K562 (cell line): ENCODE measurements around the gene NFAM1. TPM values are rescaled to one million over a fixed set of nuclear protein-coding genes. Genes with fewer than 3 reads are reported as not detected.

ENCODE experiments used
- ATF1 ChIP-seq, 2 experiments: fragments of 450-650 bp in 1 of 2; IDR thresholded peaks; 2 replicates each; pipeline ENCODE4 v1.6.1; 2016; ENCODE audit warnings: missing compliant biosample characterization in 1 of 2, missing genetic modification characterization in 1 of 2
- ATF7 ChIP-seq: fragments of 450-650 bp; IDR thresholded peaks from 2 replicates; pipeline ENCODE4 v1.7.1; 2014; ENCODE audit warnings: mild to moderate bottlenecking, moderate library complexity
- CBFB ChIP-seq: sonication (generic); formaldehyde crosslinking; IDR thresholded peaks from 2 replicates; pipeline ENCODE4 v1.4.0; 2020; ENCODE audit warnings: mild to moderate bottlenecking, missing genetic modification reagents
- ERF ChIP-seq: fragments of 450-650 bp; formaldehyde crosslinking; IDR thresholded peaks from 2 replicates; pipeline ENCODE4 v1.4.0; 2020; ENCODE audit warnings: mild to moderate bottlenecking, mixed read lengths
- ESRRB ChIP-seq: fragments of 250-450 bp; sonication (Bioruptor Pico); IDR thresholded peaks from 2 replicates; pipeline ENCODE4 v1.5.0; 2020; ENCODE audit warnings: mild to moderate bottlenecking, moderate library complexity, borderline replicate concordance
- FOXP1 ChIP-seq: sonication (generic); formaldehyde crosslinking; IDR thresholded peaks from 2 replicates; pipeline ENCODE4 v1.8.0; 2022; ENCODE audit warnings: mild to moderate bottlenecking, missing genetic modification reagents
- L3MBTL2 ChIP-seq: fragments of 450-650 bp; IDR thresholded peaks from 2 replicates; pipeline ENCODE4 v1.6.1; 2016; ENCODE audit warnings: mild to moderate bottlenecking, moderate library complexity
- MAFG ChIP-seq: fragments of 450-650 bp; conservative IDR thresholded peaks from 2 replicates; pipeline ENCODE4 v1.6.1; 2016; ENCODE audit warnings: missing genetic modification characterization, missing compliant biosample characterization
- MTF1 ChIP-seq: fragments of 250-450 bp; sonication (Bioruptor Pico); IDR thresholded peaks from 2 replicates; pipeline ENCODE4 v1.9.0; 2021; ENCODE audit warnings: moderate library complexity, mild to moderate bottlenecking, inconsistent platforms, borderline replicate concordance
- NCOA4 ChIP-seq: fragments of 450-650 bp; IDR thresholded peaks from 2 replicates; pipeline ENCODE4 v1.6.1; 2018; ENCODE audit warnings: mild to moderate bottlenecking; ENCODE audit not compliant: partially characterized antibody
- POLR3G ChIP-seq: IDR thresholded peaks from 2 replicates; pipeline ENCODE4 v1.6.1; 2011; ENCODE audit not compliant: insufficient read length, insufficient replicate concordance; ENCODE audit errors: extremely low read depth
- RAD21 ChIP-seq, 2 experiments: fragments of 250-450 bp in 1 of 2; fragments of 450-650 bp in 1 of 2; sonication (Bioruptor Pico) in 1 of 2; formaldehyde crosslinking in 1 of 2; IDR thresholded peaks in 1 of 2; conservative IDR thresholded peaks in 1 of 2; 2 replicates each; pipeline versions ENCODE4 v1.4.0 to v1.8.0; 2020 to 2022; ENCODE audit warnings: mild to moderate bottlenecking in 2 of 2, moderate library complexity in 1 of 2
- STAG1 ChIP-seq: sonication (generic); formaldehyde crosslinking; IDR thresholded peaks from 2 replicates; pipeline ENCODE4 v1.5.0; 2020; ENCODE audit warnings: missing genetic modification reagents, borderline replicate concordance
- TCF7 ChIP-seq: sonication (generic); IDR thresholded peaks from 2 replicates; pipeline ENCODE4 v1.6.1; 2016; ENCODE audit warnings: antibody characterized with exemption, borderline replicate concordance
- ZNF133 ChIP-seq: fragments of 250-450 bp; sonication (Bioruptor Pico); IDR thresholded peaks from 2 replicates; pipeline ENCODE4 v1.4.0; 2020; ENCODE audit warnings: mild to moderate bottlenecking
- ZNF384 ChIP-seq: IDR thresholded peaks from 2 replicates; pipeline ENCODE4 v1.6.1; 2012; ENCODE audit warnings: low read depth, low read length, improper control_type of control experiment
- ZNF561 ChIP-seq: fragments of 450-650 bp; formaldehyde crosslinking; conservative IDR thresholded peaks from 2 replicates; pipeline ENCODE4 v1.4.0; 2020; ENCODE audit warnings: mild to moderate bottlenecking, moderate library complexity
- polyA plus RNA-seq, 8 experiments: library from polyadenylated mRNA; depleted of rRNA in 4 of 8; stranded (reverse) in 5 of 8; unstranded in 3 of 8; fragments of >200 nt; fragmentation: Nextera tagmentation in 2 of 8; fragmentation: Illumina TruSeq in 1 of 8; extraction: Ambion mirVana in 2 of 8; extraction: Trizol in 1 of 8; gene quantifications; 2 replicates each; pipeline versions ENCODE4 v1.2.1 to v1.2.3, GENCODE V29; 2011 to 2014; ENCODE audit warnings: inconsistent platforms in 1 of 8, missing spikeins in 1 of 8
- total RNA-seq, 7 experiments: library from RNA; depleted of rRNA in 6 of 7; stranded (reverse); fragments of >200 nt in 6 of 7; fragmentation: Illumina TruSeq in 2 of 7; extraction: Trizol in 2 of 7; gene quantifications; 2 replicates each; pipeline versions ENCODE4 v1.2.1 to v1.2.3, GENCODE V29; 2011 to 2021; ENCODE audit warnings: low replicate concordance in 1 of 7
- TF ChIP-seq, protein P1 (sequence below): sonication (generic); formaldehyde crosslinking; IDR thresholded peaks from 2 replicates; pipeline ENCODE4 v1.8.0; 2022; ENCODE audit warnings: missing genetic modification reagents, mild to moderate bottlenecking, borderline replicate concordance
- TF ChIP-seq, protein P2 (sequence below): fragments of 250-450 bp; sonication (Bioruptor Pico); IDR thresholded peaks from 2 replicates; pipeline ENCODE4 v1.4.0; 2020
- TF ChIP-seq, protein P3 (sequence below): fragments of 450-650 bp; IDR thresholded peaks from 2 replicates; pipeline ENCODE4 v1.6.1; 2016; ENCODE audit warnings: borderline replicate concordance

Gene NFAM1
- total and polyA plus RNA-seq, 9 of the 15 experiments (the other 6 are each of a cell fraction or from before 2014, with no cell fraction given): 0.01 to 0.18 (median 0.03) TPM; not detected in 5

DNA sequence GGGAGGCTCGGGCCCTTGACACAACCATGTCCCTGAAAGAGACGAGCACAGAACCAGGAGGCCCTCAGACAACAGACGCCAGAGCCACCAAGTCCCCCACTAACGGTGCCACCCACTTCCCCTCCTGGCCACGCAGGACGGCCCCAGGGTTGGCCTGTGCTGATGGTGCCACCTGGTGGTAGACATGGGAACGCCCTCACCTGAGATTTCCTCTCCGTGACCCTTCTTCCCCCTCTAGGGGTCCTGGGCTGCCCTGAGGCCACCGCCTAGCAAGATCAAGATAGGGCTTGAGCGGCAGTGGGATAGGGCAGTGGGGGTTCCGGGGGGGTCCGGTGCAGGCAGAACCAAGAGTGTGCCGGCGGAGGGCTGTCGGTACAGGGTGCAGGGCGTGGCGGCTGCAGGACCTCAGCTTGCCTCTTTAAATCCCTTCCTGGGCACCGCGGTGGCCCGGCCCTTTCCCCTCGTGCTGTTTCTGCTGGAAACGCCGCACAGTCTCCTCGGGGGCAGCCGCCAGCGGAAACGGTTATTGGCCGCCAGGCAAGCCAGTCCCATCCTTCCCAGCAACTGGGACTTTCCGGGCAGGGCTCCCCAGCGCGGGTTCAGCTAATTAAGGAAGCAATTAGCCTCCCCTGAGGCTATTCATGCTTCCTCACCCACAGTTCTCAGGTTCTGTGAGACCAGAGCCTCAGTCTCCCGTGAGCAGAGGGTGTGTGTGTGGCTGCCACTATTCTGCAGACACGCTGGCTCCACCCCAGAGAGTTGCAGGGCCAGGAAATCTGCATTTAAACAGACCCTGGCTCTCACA, 5.5 kb upstream of the NFAM1 start (continued):
- TF ChIP-seq ESRRB (no peak), MAFG (no peak), MTF1 (CRISPR knock-in tag) (no peak), ATF1 (CRISPR knock-in tag; IDR thresholded peaks at IDR 0.05) (no peak), ATF1 (tag; IDR thresholded peaks at IDR 0.05) (peak; percentile 47), L3MBTL2 (peak; percentile 43; the same call in 1 of the 2 replicates), ZNF561 (no peak), NCOA4 (no peak), ERF (no peak), STAG1 (CRISPR knock-in tag) (peak; percentile 95), ZNF384 (no peak), FOXP1 (CRISPR knock-in tag) (no peak), TCF7 (no peak), CBFB (CRISPR knock-in tag) (no peak), POLR3G (no peak), ZNF133 (CRISPR knock-in tag) (no peak), RAD21 (CRISPR knock-in tag; conservative IDR thresholded peaks at IDR 0.05 in 1 of 2, IDR thresholded peaks at IDR 0.05 in 1 of 2) (peak; percentile 93), ATF7 (0 out of 2 replicates have a peak, but pooled peaks have one; percentile 11)
- TF ChIP-seq, protein P1, sequence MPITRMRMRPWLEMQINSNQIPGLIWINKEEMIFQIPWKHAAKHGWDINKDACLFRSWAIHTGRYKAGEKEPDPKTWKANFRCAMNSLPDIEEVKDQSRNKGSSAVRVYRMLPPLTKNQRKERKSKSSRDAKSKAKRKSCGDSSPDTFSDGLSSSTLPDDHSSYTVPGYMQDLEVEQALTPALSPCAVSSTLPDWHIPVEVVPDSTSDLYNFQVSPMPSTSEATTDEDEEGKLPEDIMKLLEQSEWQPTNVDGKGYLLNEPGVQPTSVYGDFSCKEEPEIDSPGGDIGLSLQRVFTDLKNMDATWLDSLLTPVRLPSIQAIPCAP (CRISPR knock-in tag): no peak
- TF ChIP-seq, protein P2, sequence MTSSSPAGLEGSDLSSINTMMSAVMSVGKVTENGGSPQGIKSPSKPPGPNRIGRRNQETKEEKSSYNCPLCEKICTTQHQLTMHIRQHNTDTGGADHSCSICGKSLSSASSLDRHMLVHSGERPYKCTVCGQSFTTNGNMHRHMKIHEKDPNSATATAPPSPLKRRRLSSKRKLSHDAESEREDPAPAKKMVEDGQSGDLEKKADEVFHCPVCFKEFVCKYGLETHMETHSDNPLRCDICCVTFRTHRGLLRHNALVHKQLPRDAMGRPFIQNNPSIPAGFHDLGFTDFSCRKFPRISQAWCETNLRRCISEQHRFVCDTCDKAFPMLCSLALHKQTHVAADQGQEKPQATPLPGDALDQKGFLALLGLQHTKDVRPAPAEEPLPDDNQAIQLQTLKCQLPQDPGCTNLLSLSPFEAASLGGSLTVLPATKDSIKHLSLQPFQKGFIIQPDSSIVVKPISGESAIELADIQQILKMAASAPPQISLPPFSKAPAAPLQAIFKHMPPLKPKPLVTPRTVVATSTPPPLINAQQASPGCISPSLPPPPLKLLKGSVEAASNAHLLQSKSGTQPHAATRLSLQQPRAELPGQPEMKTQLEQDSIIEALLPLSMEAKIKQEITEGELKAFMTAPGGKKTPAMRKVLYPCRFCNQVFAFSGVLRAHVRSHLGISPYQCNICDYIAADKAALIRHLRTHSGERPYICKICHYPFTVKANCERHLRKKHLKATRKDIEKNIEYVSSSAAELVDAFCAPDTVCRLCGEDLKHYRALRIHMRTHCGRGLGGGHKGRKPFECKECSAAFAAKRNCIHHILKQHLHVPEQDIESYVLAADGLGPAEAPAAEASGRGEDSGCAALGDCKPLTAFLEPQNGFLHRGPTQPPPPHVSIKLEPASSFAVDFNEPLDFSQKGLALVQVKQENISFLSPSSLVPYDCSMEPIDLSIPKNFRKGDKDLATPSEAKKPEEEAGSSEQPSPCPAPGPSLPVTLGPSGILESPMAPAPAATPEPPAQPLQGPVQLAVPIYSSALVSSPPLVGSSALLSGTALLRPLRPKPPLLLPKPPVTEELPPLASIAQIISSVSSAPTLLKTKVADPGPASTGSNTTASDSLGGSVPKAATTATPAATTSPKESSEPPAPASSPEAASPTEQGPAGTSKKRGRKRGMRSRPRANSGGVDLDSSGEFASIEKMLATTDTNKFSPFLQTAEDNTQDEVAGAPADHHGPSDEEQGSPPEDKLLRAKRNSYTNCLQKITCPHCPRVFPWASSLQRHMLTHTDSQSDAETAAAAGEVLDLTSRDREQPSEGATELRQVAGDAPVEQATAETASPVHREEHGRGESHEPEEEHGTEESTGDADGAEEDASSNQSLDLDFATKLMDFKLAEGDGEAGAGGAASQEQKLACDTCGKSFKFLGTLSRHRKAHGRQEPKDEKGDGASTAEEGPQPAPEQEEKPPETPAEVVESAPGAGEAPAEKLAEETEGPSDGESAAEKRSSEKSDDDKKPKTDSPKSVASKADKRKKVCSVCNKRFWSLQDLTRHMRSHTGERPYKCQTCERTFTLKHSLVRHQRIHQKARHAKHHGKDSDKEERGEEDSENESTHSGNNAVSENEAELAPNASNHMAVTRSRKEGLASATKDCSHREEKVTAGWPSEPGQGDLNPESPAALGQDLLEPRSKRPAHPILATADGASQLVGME (CRISPR knock-in tag): no peak
- TF ChIP-seq, protein P3, sequence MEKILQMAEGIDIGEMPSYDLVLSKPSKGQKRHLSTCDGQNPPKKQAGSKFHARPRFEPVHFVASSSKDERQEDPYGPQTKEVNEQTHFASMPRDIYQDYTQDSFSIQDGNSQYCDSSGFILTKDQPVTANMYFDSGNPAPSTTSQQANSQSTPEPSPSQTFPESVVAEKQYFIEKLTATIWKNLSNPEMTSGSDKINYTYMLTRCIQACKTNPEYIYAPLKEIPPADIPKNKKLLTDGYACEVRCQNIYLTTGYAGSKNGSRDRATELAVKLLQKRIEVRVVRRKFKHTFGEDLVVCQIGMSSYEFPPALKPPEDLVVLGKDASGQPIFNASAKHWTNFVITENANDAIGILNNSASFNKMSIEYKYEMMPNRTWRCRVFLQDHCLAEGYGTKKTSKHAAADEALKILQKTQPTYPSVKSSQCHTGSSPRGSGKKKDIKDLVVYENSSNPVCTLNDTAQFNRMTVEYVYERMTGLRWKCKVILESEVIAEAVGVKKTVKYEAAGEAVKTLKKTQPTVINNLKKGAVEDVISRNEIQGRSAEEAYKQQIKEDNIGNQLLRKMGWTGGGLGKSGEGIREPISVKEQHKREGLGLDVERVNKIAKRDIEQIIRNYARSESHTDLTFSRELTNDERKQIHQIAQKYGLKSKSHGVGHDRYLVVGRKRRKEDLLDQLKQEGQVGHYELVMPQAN: no peak
